Cerebellar nuclear complex (tissue), 1 donor: ENCODE measurements around the gene MACC1.

Source experiments
- DNase-seq, 2 experiments: peaks; one replicate each; lab custom pipeline; 2025; lab: John Stamatoyannopoulos, UW

MACC1 gene, protein sequence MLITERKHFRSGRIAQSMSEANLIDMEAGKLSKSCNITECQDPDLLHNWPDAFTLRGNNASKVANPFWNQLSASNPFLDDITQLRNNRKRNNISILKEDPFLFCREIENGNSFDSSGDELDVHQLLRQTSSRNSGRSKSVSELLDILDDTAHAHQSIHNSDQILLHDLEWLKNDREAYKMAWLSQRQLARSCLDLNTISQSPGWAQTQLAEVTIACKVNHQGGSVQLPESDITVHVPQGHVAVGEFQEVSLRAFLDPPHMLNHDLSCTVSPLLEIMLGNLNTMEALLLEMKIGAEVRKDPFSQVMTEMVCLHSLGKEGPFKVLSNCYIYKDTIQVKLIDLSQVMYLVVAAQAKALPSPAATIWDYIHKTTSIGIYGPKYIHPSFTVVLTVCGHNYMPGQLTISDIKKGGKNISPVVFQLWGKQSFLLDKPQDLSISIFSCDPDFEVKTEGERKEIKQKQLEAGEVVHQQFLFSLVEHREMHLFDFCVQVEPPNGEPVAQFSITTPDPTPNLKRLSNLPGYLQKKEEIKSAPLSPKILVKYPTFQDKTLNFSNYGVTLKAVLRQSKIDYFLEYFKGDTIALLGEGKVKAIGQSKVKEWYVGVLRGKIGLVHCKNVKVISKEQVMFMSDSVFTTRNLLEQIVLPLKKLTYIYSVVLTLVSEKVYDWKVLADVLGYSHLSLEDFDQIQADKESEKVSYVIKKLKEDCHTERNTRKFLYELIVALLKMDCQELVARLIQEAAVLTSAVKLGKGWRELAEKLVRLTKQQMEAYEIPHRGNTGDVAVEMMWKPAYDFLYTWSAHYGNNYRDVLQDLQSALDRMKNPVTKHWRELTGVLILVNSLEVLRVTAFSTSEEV

DNA sequence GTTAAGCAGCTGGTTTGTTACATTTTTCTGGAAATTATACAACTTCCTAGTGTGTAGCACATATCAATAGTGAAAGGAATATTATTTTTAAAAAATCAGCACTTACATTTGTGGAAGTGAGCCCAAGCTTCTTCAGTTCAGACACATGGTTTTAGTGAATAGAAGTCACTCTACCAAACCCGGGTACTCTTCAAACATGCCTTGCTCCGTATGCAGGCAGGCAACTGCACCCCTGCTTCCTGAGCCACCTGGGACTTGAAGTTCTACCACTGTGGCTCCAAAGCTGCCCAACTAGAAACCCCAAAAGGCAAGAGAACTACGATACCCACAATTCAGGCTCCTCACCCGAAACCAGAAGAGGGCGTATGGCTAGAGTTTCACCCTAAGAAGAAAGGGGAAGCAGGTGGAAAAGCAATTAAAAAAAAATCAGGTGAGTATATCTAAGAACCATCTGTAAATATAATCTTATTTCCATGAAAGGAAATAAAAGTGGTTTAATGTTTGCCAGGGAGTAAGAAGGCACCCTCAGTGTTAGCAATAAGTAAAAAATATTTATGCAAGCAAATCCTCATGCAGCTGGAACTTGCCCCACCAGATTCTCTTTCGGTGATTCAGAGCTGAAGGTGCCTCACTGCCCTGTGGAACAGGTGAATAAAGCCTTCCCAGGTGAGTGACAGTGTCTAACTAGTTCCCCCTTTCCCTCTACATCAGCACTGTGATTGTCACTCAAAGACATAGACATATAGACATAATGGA lies at the start of gene MACC1:
Gene MACC1 (minus strand): TSS at position 192 of the 756 bp plus-strand sequence. CDS start 55,522 bp downstream, outside the sequence.
- no peak for DNase-seq

DNA sequence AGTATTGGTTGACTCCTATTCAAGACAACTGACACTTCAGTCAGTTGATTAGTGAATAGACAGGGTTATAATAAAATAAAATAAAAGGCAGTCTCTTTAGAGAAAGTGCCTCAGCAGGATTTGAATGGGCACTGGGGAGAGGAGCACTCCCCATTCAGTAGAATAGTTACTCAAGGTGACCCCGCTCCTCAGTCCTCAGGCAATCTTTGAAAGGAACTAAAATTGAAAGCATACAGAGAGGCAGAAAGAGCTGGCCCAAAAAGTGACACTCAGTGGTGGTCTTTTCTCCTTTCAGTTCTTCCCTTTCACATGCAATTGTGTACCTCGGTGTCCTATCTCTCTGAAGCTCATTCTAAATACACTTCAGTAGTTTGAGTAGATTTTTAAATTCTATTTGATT lies 47.4 kb upstream of the MACC1 start:
- DNase-seq, result no peak

DNA sequence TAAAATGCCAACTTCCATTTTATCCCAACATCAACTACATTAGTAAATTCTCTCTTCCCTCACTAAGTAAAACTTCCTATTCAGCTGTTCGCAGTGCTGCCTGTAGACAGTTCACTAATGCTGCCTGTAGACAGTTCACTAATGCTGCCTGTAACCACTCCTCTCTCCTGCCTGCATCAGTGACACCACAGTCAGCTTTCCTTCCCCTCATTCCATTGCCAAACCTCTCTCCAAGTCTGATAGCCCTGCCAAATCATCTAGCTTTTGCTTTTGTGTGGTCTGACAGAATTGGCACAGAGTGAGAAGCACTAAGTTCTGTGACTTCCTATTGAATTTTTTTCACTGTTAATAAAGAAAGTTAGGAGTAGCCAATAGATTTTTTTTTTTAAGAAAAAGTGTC lies 43.0 kb upstream of the MACC1 start:
- DNase-seq, result no peak

- DNase-seq, result no peak
These were observed 40.0 kb upstream of the MACC1 start for GRCh38 chr7:20257212-20257611.

GRCh38 chr7:20249920-20250319 lies 32.7 kb upstream of the MACC1 start:
- no peak for DNase-seq

- no peak for DNase-seq
These were observed 32.2 kb upstream of the MACC1 start for GRCh38 chr7:20249376-20249775.

DNA sequence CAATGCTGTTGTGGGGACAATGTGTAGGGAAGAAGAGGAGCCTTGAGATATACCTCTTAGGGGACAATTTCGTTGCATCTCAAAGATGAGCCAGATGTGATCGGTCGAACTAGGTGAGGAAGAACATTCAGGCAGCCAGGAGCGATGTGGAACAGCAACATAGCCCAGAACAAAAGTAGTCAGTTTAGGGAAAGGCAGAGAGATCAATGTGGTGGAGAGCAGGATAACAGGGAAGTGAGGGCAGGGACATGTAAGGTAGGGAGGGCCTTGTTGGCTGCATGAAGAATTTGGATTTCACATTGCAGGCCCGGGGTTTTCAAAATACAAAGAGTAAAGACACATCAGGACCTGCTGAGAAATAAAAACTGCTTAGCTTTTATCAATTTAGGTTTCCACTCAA lies 29.1 kb upstream of the MACC1 start:
- no peak for DNase-seq

GRCh38 chr7:20244334-20245120 lies 27.3 kb upstream of the MACC1 start:
- DNase-seq, result no peak

DNA sequence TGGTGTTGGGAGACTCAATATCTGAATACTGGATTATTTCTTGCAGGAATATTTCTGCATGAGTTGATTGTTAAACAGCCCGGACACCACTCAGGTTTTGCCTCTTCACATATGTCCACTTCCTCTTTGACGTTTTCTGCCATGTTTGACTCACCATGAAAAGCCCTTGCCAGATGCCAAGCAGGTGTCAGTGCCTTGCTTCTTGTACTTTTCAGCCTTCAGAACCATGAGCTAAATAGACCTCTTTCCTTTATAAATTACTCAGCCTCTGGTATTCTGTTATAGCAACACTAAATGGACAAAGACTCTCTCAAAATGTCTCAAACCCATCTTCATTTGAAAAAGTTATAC lies 24.7 kb upstream of the MACC1 start:
- DNase-seq, result no peak

GRCh38 chr7:20241194-20241910 lies 24.2 kb upstream of the MACC1 start:
- DNase-seq, result no peak

- no peak for DNase-seq
These were observed 23.1 kb upstream of the MACC1 start for GRCh38 chr7:20240080-20240926.

- DNase-seq, result no peak
These were observed 21.7 kb upstream of the MACC1 start for GRCh38 chr7:20238754-20239324.

GRCh38 chr7:20238194-20238753 lies 21.1 kb upstream of the MACC1 start:
- DNase-seq, result no peak

GRCh38 chr7:20237464-20238193 lies 20.4 kb upstream of the MACC1 start:
- no peak for DNase-seq

- DNase-seq, result no peak
These were observed 19.6 kb upstream of the MACC1 start for GRCh38 chr7:20236790-20237189.

GRCh38 chr7:20236043-20236442 lies 18.9 kb upstream of the MACC1 start:
- no peak for DNase-seq

GRCh38 chr7:20235288-20235687 lies 18.1 kb upstream of the MACC1 start:
- no peak for DNase-seq

DNA sequence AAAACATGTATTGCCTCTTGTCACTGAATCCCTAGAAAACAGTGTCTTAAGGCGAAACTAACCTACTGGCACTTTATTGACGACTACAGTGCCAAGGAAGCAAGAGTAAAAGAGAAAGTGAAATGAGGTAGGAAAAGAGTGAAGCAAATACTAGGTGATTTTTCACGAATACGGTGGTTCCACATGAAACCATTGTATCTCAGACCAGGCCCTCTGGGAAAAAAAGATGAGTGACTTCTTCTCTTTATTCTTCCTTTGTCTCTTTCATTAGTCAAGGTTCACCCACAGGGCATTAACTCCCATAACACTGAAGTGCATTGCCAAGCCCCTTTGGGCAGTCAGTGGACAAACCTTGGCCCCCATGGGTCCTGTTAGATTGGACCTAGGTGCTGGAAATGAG lies 16.2 kb upstream of the MACC1 start:
- DNase-seq, result no peak

- no peak for DNase-seq
These were observed 15.7 kb upstream of the MACC1 start for GRCh38 chr7:20232848-20233247.
